IMR-90 (cell line): Measurements from ENCODE around the gene MTERF2. TPM values are rescaled to one million over a fixed set of nuclear protein-coding genes. Genes with fewer than 3 reads are reported as not detected.

ENCODE experiments used
- ATAC-seq: fragments of 200-7000 bp; cut with Tn5 transposase; 2 replicates; pipeline ENCODE4 v1.9.1; 2020; ENCODE audit warnings: low read depth, mild to moderate bottlenecking, moderate library complexity
- BruUV-seq: library from RNA; stranded (reverse); fragments of 400-500 nt; replicated peaks from 2 replicates; lab custom pipeline; 2021; lab: Mats Ljungman, UMichigan
- CTCF ChIA-PET: fragments of 300-600 bp; formaldehyde crosslinking; extraction: SDS; loops from one replicate; lab custom pipeline; 2021; ENCODE audit warnings: antibody characterized with exemption; lab: Yijun Ruan, JAX
- POLR2A ChIA-PET: fragments of 300-600 bp; sonication (Branson Sonifier 250); formaldehyde crosslinking; loops from one replicate; lab custom pipeline; 2022; ENCODE audit warnings: antibody characterized with exemption; ENCODE audit not compliant: unreplicated experiment; lab: Charles Lee
- DNase-seq: peaks from one replicate; pipeline ENCODE4 v3.0.0; 2013
- H2AFZ ChIP-seq: replicated peaks from 2 replicates; pipeline ENCODE3; 2013; ENCODE audit warnings: low read length, mild to moderate bottlenecking; ENCODE audit not compliant: poor library complexity
- H2AK5ac ChIP-seq: 2 replicates; pipeline ENCODE4 v1.6.1; 2013; ENCODE audit warnings: low read depth, low read length, inconsistent platforms
- H2AK9ac ChIP-seq: replicated peaks from 2 replicates; pipeline ENCODE3; 2013; ENCODE audit warnings: mild to moderate bottlenecking, low read depth, low read length, moderate library complexity; ENCODE audit not compliant: poor library complexity
- H2BK120ac ChIP-seq: 2 replicates; pipeline ENCODE4 v1.6.1; 2013; ENCODE audit warnings: low read depth, low read length, inconsistent platforms
- H2BK15ac ChIP-seq: 3 replicates; pipeline ENCODE4 v1.6.1; 2013; ENCODE audit warnings: low read depth, low read length, inconsistent platforms
- H2BK20ac ChIP-seq: 2 replicates; pipeline ENCODE4 v1.6.1; 2013; ENCODE audit warnings: low read depth, mild to moderate bottlenecking, inconsistent platforms, low read length, moderate library complexity
- H2BK5ac ChIP-seq: 2 replicates; pipeline ENCODE4 v1.6.1; 2013; ENCODE audit warnings: mild to moderate bottlenecking, low read depth, low read length, inconsistent platforms; ENCODE audit not compliant: poor library complexity, severe bottlenecking
- H3K14ac ChIP-seq: replicated peaks from 2 replicates; pipeline ENCODE4 v1.6.1; 2013; ENCODE audit warnings: low read depth, low read length, inconsistent platforms
- H3K18ac ChIP-seq: 2 replicates; pipeline ENCODE4 v1.6.1; 2013; ENCODE audit warnings: low read depth, low read length, control low read depth
- H3K23ac ChIP-seq: 2 replicates; pipeline ENCODE4 v1.6.1; 2013; ENCODE audit warnings: low read depth, low read length, inconsistent platforms
- H3K27ac ChIP-seq: 2 replicates; pipeline ENCODE4 v1.5.1; 2013; ENCODE audit warnings: mild to moderate bottlenecking, control low read depth, low read length; ENCODE audit not compliant: insufficient read depth
- H3K27me3 ChIP-seq: 2 replicates; pipeline ENCODE4 v1.6.1; 2013; ENCODE audit warnings: low read length; ENCODE audit not compliant: control insufficient read depth, insufficient read depth
- H3K36me3 ChIP-seq: 2 replicates; pipeline ENCODE4 v1.6.1; 2013; ENCODE audit warnings: low read length, mixed read lengths; ENCODE audit not compliant: control insufficient read depth, insufficient read depth
- H3K4ac ChIP-seq: 2 replicates; pipeline ENCODE4 v1.6.1; 2013; ENCODE audit warnings: low read depth, low read length, inconsistent platforms
- H3K4me1 ChIP-seq: 2 replicates; pipeline ENCODE4 v1.6.1; 2013; ENCODE audit warnings: low read length, mixed read lengths; ENCODE audit not compliant: control insufficient read depth, insufficient read depth
- H3K4me2 ChIP-seq: 2 replicates; pipeline ENCODE4 v1.6.1; 2013; ENCODE audit warnings: low read depth, mild to moderate bottlenecking, control low read depth, low read length, moderate library complexity
- H3K4me3 ChIP-seq: 2 replicates; pipeline ENCODE4 v1.5.1; 2013; ENCODE audit warnings: low read depth, mild to moderate bottlenecking, control low read depth, low read length, moderate library complexity; ENCODE audit not compliant: insufficient read depth
- H3K56ac ChIP-seq: 2 replicates; pipeline ENCODE4 v1.6.1; 2013; ENCODE audit warnings: low read length, inconsistent platforms; ENCODE audit not compliant: insufficient read depth; ENCODE audit errors: extremely low read depth
- H3K79me1 ChIP-seq, 2 experiments: 2 replicates each; pipeline ENCODE4 v1.6.1; 2013; ENCODE audit warnings: low read length in 2 of 2, inconsistent platforms in 1 of 2, low read depth in 1 of 2
- H3K9ac ChIP-seq: 2 replicates; pipeline ENCODE4 v1.6.1; 2013; ENCODE audit warnings: low read depth, low read length, control low read depth
- H3K9me1 ChIP-seq: 2 replicates; pipeline ENCODE4 v1.6.1; 2013; ENCODE audit warnings: low read length, inconsistent platforms; ENCODE audit not compliant: insufficient read depth
- H3K9me3 ChIP-seq: 2 replicates; pipeline ENCODE4 v1.6.1; 2013; ENCODE audit warnings: low read length; ENCODE audit not compliant: control insufficient read depth, insufficient read depth
- H4K20me1 ChIP-seq: 2 replicates; pipeline ENCODE4 v1.6.1; 2013; ENCODE audit warnings: low read length, inconsistent platforms; ENCODE audit not compliant: insufficient read depth
- H4K5ac ChIP-seq: 2 replicates; pipeline ENCODE4 v1.6.1; 2013; ENCODE audit warnings: mild to moderate bottlenecking, low read depth, low read length, control low read depth
- H4K8ac ChIP-seq, 2 experiments: 2 replicates each; pipeline ENCODE4 v1.6.1; 2013; ENCODE audit warnings: low read depth in 2 of 2, low read length in 2 of 2, control low read depth in 1 of 2, inconsistent platforms in 1 of 2
- H4K91ac ChIP-seq: 2 replicates; pipeline ENCODE4 v1.6.1; 2013; ENCODE audit warnings: low read depth, low read length, inconsistent platforms; ENCODE audit not compliant: insufficient read depth
- BHLHE40 ChIP-seq: fragments of 150-350 bp; IDR thresholded peaks from 2 replicates; pipeline ENCODE4 v1.6.1; 2016; ENCODE audit warnings: mild to moderate bottlenecking, low read depth, low read length
- CEBPB ChIP-seq: IDR thresholded peaks from 2 replicates; pipeline ENCODE4 v1.6.1; 2012; ENCODE audit warnings: low read depth, low read length, improper control_type of control experiment
- CHD1 ChIP-seq: IDR thresholded peaks from 2 replicates; pipeline ENCODE4 v1.6.1; 2012; ENCODE audit warnings: low read depth, low read length, improper control_type of control experiment
- FOS ChIP-seq: fragments of 150-350 bp; IDR thresholded peaks from 2 replicates; pipeline ENCODE4 v1.6.1; 2016; ENCODE audit warnings: low read depth, low read length
- MAFK ChIP-seq: IDR thresholded peaks from 2 replicates; pipeline ENCODE4 v1.6.1; 2012; ENCODE audit warnings: low read depth, low read length, improper control_type of control experiment
- MAZ ChIP-seq: IDR thresholded peaks from 2 replicates; pipeline ENCODE4 v1.6.1; 2012; ENCODE audit warnings: low read depth, mild to moderate bottlenecking, low read length, improper control_type of control experiment, moderate library complexity, borderline replicate concordance
- MXI1 ChIP-seq: IDR thresholded peaks from 2 replicates; pipeline ENCODE4 v1.6.1; 2012; ENCODE audit warnings: low read depth, mild to moderate bottlenecking, low read length, moderate library complexity, borderline replicate concordance
- NFE2L2 ChIP-seq: fragments of 150-350 bp; IDR thresholded peaks from 2 replicates; pipeline ENCODE4 v1.6.1; 2016; ENCODE audit warnings: low read depth, mild to moderate bottlenecking, low read length
- POLR2A ChIP-seq: IDR thresholded peaks from 2 replicates; pipeline ENCODE4 v1.6.1; 2012; ENCODE audit warnings: mild to moderate bottlenecking, low read depth, low read length
- RAD21 ChIP-seq: IDR thresholded peaks from 2 replicates; pipeline ENCODE4 v1.6.1; 2012; ENCODE audit warnings: low read length, improper control_type of control experiment
- RCOR1 ChIP-seq: IDR thresholded peaks from 2 replicates; pipeline ENCODE4 v1.6.1; 2012; ENCODE audit warnings: mild to moderate bottlenecking, low read length, improper control_type of control experiment; ENCODE audit not compliant: insufficient replicate concordance
- RFX5 ChIP-seq: IDR thresholded peaks from 2 replicates; pipeline ENCODE4 v1.8.0; 2012; ENCODE audit warnings: low read depth, mild to moderate bottlenecking, low read length, moderate library complexity
- WGBS, 2 experiments: methylation state at CpG; one replicate each; pipeline versions ENCODE4 v1.1.5 to v1.1.7; 2013; ENCODE audit warnings: missing lambda C conversion rate in 2 of 2; ENCODE audit not compliant: insufficient read length in 1 of 2; ENCODE audit errors: extremely low coverage in 2 of 2; 5-methylcytosine and 5-hydroxymethylcytosine counted together
- dilution Hi-C: fragments of 300-500 bp; cut with HindIII; formaldehyde crosslinking; loops from one replicate; pipeline ENCODE4 v1.14.3; 2018; ENCODE audit warnings: low sequenced_read_pairs; ENCODE audit not compliant: unreplicated experiment
- in situ Hi-C: fragments of 300-500 bp; cut with MboI; formaldehyde crosslinking; loops from 3 replicates; pipeline ENCODE4 v1.14.3; 2019; ENCODE audit warnings: low sequenced_read_pairs, inconsistent platforms, mixed read lengths
- intact Hi-C: fragments of 100-400 bp; cut with micrococcal nuclease; formaldehyde crosslinking; loops from 2 replicates; pipeline ENCODE4 v1.10.0; 2022
- polyA plus RNA-seq, 3 experiments: library from polyadenylated mRNA; depleted of rRNA; stranded (reverse); fragments of >200 nt; gene quantifications; 2 replicates each; pipeline ENCODE4 v1.2.3, GENCODE V29; 2012; ENCODE audit warnings: low replicate concordance in 1 of 3
- total RNA-seq: library from RNA; depleted of rRNA; stranded (reverse); fragments of >200 nt; gene quantifications from 2 replicates; pipeline ENCODE4 v1.2.3, GENCODE V29; 2012
- TF ChIP-seq, protein P1 (sequence below): fragments of 150-350 bp; IDR thresholded peaks from 2 replicates; pipeline ENCODE4 v1.6.1; 2016; ENCODE audit warnings: low read depth, mild to moderate bottlenecking, low read length, moderate library complexity, borderline replicate concordance
- TF ChIP-seq, protein P2 (sequence below): conservative IDR thresholded peaks from 2 replicates; pipeline ENCODE4 v1.5.1; 2012; ENCODE audit warnings: mild to moderate bottlenecking, low read depth, low read length, improper control_type of control experiment
- TF ChIP-seq, protein P3 (sequence below): fragments of 150-350 bp; IDR thresholded peaks from 2 replicates; pipeline ENCODE4 v1.6.1; 2017; ENCODE audit warnings: mild to moderate bottlenecking, antibody characterized with exemption, low read length, low read depth

Gene MTERF2
- total and polyA plus RNA-seq, 2 of the 4 experiments (the other 2 are of a cell fraction), result 3.0 to 3.8 TPM

DNA sequence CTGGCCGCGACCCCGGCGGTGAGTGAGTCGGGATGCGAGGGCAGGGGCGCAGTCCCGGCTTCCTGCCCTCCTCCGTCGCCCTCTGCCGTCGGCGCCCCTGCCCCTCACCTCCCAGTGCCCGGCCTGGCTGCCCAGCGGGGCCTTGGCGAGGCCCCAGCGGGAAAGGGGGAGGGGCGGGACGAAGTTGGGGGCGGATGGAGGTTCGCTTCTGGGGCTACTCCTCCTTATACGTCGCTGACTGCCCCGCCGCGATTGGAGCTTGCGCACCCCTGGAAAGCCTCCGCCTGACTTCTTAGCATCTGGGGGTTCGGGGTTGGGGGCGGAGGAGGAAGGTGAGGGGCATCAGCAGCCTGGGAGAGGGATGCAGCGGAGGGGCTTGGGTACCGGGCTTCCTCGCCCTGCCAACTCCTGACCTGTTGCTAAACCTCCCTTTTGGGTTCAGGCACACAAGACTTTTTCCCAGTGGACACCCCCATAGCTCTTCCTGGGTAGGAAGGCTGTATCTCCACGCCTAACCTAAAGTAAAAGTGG lies 30.8 kb downstream of the MTERF2 start:
- Histone ChIP-seq H4K20me1 (peaks cover 37% of the 10 kb centered on the region), H4K5ac (peak overlapping the region; percentile 50), H3K14ac (peak overlapping the region; percentile 99), H3K36me3 (peaks cover 7% of the 10 kb centered on the region), H3K9me1 (peaks cover 3% of the 10 kb centered on the region; the same call in 1 of the 2 replicates), H3K27me3 (no peaks in the 10 kb centered on the region), H4K8ac (peak overlapping the region; percentile 58 to 66; a peak in 3 of 4 replicates), H3K4ac (peak overlapping the region; percentile 95), H3K4me2 (peak overlapping the region; percentile 96), H3K9ac (peak overlapping the region; percentile 94), H2AK5ac (peak overlapping the region; percentile 72), H4K91ac (peak overlapping the region; percentile 91), H3K4me1 (peaks cover 6% of the 10 kb centered on the region), H3K56ac (peak overlapping the region; percentile 80), H2BK20ac (no peak overlapping the region), H3K79me1 (peaks cover 8 to 26% of the 10 kb centered on the region in 2 experiments), H2BK120ac (peak overlapping the region; percentile 56), H3K27ac (peak overlapping the region; percentile 90), H2BK15ac (peak overlapping the region; percentile 9; the same call in 1 of the 3 replicates), H2AFZ (peak overlapping the region; percentile 91), H3K18ac (peak overlapping the region; percentile 42), H3K9me3 (no peaks in the 10 kb centered on the region), H3K4me3 (peak overlapping the region; percentile 85), H2AK9ac (peak overlapping the region; percentile 100), H2BK5ac (peak overlapping the region; percentile 94), H3K23ac (peak overlapping the region; percentile 91)
- no CpG with 5 or more reads among the region's 34 CpGs for WGBS, 2 experiments
- POLR2A ChIA-PET, result interaction anchor here (0.6 to 1.5 kb wide), 5 partner anchors 10 to 1852 kb away, joined by 3 to 20 read pairs (median 4); no protein-coding TSS in a partner anchor
- BruUV-seq, result no TSS peak
- TF ChIP-seq NFE2L2, result no peak
- TF ChIP-seq FOS, result no peak; the same call in 1 of the 2 replicates
- TF ChIP-seq, protein P1, sequence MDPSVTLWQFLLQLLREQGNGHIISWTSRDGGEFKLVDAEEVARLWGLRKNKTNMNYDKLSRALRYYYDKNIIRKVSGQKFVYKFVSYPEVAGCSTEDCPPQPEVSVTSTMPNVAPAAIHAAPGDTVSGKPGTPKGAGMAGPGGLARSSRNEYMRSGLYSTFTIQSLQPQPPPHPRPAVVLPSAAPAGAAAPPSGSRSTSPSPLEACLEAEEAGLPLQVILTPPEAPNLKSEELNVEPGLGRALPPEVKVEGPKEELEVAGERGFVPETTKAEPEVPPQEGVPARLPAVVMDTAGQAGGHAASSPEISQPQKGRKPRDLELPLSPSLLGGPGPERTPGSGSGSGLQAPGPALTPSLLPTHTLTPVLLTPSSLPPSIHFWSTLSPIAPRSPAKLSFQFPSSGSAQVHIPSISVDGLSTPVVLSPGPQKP, result no peak
- peak; percentile 20; the same call in 1 of the 2 replicates for TF ChIP-seq POLR2A
- TF ChIP-seq, protein P2, sequence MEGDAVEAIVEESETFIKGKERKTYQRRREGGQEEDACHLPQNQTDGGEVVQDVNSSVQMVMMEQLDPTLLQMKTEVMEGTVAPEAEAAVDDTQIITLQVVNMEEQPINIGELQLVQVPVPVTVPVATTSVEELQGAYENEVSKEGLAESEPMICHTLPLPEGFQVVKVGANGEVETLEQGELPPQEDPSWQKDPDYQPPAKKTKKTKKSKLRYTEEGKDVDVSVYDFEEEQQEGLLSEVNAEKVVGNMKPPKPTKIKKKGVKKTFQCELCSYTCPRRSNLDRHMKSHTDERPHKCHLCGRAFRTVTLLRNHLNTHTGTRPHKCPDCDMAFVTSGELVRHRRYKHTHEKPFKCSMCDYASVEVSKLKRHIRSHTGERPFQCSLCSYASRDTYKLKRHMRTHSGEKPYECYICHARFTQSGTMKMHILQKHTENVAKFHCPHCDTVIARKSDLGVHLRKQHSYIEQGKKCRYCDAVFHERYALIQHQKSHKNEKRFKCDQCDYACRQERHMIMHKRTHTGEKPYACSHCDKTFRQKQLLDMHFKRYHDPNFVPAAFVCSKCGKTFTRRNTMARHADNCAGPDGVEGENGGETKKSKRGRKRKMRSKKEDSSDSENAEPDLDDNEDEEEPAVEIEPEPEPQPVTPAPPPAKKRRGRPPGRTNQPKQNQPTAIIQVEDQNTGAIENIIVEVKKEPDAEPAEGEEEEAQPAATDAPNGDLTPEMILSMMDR, result 0 out of 2 replicates have a peak, but pooled peaks have one; percentile 18
- TF ChIP-seq, protein P3, sequence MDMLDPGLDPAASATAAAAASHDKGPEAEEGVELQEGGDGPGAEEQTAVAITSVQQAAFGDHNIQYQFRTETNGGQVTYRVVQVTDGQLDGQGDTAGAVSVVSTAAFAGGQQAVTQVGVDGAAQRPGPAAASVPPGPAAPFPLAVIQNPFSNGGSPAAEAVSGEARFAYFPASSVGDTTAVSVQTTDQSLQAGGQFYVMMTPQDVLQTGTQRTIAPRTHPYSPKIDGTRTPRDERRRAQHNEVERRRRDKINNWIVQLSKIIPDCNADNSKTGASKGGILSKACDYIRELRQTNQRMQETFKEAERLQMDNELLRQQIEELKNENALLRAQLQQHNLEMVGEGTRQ, result no peak
- no peak for TF ChIP-seq BHLHE40
- no peak for TF ChIP-seq CEBPB
- TF ChIP-seq MAZ, result no peak
- TF ChIP-seq CHD1, result no peak
- TF ChIP-seq RCOR1, result no peak
- no peak for TF ChIP-seq MXI1
- TF ChIP-seq MAFK, result no peak
- TF ChIP-seq RAD21, result no peak
- no peak for TF ChIP-seq RFX5
- CTCF ChIA-PET, result interaction anchor here (1.3 kb wide), 1 partner anchor 149 kb away, joined by 4 read pairs; no protein-coding TSS in a partner anchor
- peak; percentile 55 for ATAC-seq
- in situ Hi-C loops (no loop called here), intact Hi-C loops (loop anchor here (1.0 kb wide), 1 partner anchor 136 kb away; no protein-coding TSS in a partner anchor), dilution Hi-C loops (no loop called here)
- DNase-seq, result peak; percentile 64
